Activated CD4-positive, alpha-beta T cell treated with anti-CD3 and anti-CD28 coated beads, Interleukin-2, Interleukin-4, amounts not matched to agents 100 ng/mL and 50 ng/mL, durations not matched to agents 16 hours and 8 hours (primary cell): ENCODE measurements around the gene TMEM143.

Source experiments
- DNase-seq: peaks from one replicate; pipeline ENCODE4 v3.0.0-alpha.2; 2020; ENCODE audit warnings: low spot score

The TMEM143 gene

GRCh38 chr19:48359123-48359522, 4.6 kb downstream of the TMEM143 start:
- DNase-seq = no peak

- DNase-seq = no peak
These were observed 8.3 kb downstream of the TMEM143 start for GRCh38 chr19:48355365-48355954.

GRCh38 chr19:48354332-48354992, 9.3 kb downstream of the TMEM143 start:
- DNase-seq = no peak

GRCh38 chr19:48353677-48354076, 10.1 kb downstream of the TMEM143 start:
- DNase-seq = no peak

- peak; percentile 83 for DNase-seq
These were observed 12.4 kb downstream of the TMEM143 start for GRCh38 chr19:48351341-48351752.

- no peak for DNase-seq
These were observed 12.9 kb downstream of the TMEM143 start for GRCh38 chr19:48350856-48351255.

GRCh38 chr19:48348737-48349136, 15.0 kb downstream of the TMEM143 start:
- no peak for DNase-seq

GRCh38 chr19:48348045-48348444, 15.7 kb downstream of the TMEM143 start:
- no peak for DNase-seq

GRCh38 chr19:48346191-48346590, 17.5 kb downstream of the TMEM143 start:
- no peak for DNase-seq

- no peak for DNase-seq
These were observed 18.8 kb downstream of the TMEM143 start for GRCh38 chr19:48344892-48345291.

- no peak for DNase-seq
These were observed 20.7 kb downstream of the TMEM143 start for GRCh38 chr19:48342841-48343540.

- DNase-seq = no peak
These were observed 21.4 kb downstream of the TMEM143 start for GRCh38 chr19:48342414-48342738.

- no peak for DNase-seq
These were observed 22.0 kb downstream of the TMEM143 start for GRCh38 chr19:48341515-48342413.

- DNase-seq = no peak
These were observed 22.7 kb downstream of the TMEM143 start for GRCh38 chr19:48340995-48341394.

GRCh38 chr19:48338802-48339503, 24.8 kb downstream of the TMEM143 start:
- no peak for DNase-seq

- no peak for DNase-seq
These were observed 25.4 kb downstream of the TMEM143 start for GRCh38 chr19:48338253-48338755.

- peak; percentile 95 for DNase-seq
These were observed 30.0 kb downstream of the TMEM143 start for GRCh38 chr19:48333467-48334384.

GRCh38 chr19:48332662-48333466, 30.9 kb downstream of the TMEM143 start:
- peak; percentile 95 for DNase-seq

- DNase-seq = no peak
These were observed 31.4 kb downstream of the TMEM143 start for GRCh38 chr19:48332351-48332661.
